RKO (cell line): ENCODE data around the gene MYO1H.
"Not testable (repeated sequence)": the region's sequence is repeated elsewhere in the genome, so short reads cannot be mapped to it uniquely, and the experiment has no call there.

Source experiments
- DNase-seq: peaks from one replicate; pipeline ENCODE4 v3.0.0-alpha.2; 2016; ENCODE audit warnings: low spot score

Gene MYO1H

DNA sequence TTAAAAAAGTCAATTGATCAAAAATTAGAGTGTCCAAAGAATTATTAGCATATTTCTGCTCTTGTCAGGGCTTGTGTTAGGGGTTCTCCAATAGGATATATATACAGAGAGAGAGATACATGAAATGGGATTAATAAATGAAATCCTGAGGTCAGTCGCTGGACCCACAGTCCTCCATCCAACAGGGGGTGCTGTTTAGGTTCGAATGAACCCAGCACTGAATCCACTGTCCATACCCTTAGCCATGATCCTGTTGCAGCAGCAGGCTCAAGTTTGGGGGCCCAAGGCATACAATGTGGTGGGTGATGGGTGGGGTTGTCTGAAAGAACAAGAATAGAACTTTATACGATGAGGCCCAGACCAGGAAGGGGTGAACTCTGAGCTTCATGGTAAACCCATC, 780 bp upstream of the MYO1H start:
- DNase-seq, result no peak

DNA sequence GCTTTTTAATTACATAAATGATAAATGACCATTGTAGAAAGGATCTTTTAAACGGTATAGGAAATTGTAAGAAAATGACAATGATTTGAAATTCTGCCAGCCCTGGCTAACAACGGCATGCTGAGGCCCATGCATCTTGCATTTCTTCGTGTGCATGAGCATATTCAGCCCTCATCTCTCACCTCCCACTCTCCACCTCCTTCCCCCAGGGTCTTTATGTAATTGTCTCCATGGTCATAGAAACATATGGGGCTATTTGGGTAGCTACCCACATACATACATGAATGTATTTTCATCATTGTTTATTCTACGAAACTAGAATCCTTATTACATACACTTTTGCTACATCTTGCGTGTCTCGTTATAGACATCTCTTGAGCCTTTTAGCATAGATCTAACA, 4.5 kb downstream of the MYO1H start:
- no peak for DNase-seq

DNA sequence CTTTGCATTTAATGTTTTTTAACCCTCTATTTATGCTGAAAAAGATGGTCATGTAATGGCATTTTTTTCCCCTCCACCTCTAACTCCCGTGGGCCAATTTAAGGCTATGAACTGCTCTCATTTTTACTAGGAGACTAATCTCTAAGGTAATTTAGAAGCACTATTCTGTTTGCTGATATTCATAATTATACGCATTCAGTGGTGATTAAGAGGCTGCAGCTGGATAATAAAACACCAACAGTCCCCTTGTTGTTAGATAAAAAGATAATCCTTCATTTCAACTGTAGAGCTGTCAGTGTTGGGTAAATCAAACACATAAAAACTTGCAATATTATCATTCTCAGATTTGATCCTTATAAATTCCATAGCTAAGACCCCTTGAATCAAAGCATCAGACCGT, 8.9 kb downstream of the MYO1H start:
- no peak for DNase-seq

DNA sequence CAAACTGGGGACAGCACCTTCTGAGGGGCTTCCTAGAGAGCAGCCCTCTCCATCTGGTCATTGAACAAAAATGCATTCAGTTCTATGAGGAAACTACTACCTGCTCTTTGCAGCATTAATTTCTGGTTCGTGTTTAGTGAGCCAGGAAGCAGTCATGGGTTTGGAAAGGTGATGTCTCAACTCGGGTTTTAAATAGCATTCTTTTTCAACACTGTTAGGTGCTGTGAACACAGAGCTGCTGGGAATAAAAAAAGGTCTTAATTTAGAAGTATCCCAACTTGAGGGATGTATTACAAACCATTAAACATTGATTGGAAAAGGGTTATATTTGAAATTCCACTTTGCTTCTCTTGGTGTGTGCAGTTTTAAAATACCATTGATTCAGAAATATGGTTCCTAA, 9.3 kb downstream of the MYO1H start:
- no peak for DNase-seq

DNA sequence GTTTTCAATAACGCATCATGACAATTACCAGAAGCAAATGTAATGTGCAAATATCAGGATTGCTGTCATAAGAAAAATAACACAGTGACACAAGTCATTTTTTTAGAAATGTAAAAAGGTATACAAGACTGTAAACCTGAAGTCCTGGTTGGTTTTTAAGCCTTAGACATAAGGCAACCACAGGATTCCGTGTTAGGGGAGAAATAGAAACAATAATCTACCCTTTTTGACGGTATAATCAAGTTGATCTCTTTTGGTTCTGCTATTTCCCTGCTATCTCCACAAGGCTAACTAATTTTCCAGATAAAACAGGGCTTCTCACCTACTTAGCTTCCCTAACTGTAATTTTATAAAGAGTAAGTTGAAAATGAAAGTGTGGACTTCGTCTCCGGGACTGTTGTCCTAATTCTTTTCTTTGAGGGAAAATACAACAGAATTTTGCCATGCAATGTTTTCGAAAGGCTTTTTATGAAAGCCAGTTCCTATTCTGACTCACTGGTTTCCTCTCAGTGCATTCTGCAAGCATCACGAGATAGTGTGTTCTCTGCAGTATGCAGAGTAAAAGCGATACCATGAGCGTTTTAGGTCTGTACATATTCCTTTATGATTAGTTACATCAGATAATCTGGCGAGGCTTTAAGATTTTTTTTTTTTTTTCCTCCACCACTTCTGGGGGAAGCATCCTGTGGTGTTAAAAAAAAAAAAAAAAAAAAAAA, 10.6 kb downstream of the MYO1H start:
- DNase-seq, result no peak

DNA sequence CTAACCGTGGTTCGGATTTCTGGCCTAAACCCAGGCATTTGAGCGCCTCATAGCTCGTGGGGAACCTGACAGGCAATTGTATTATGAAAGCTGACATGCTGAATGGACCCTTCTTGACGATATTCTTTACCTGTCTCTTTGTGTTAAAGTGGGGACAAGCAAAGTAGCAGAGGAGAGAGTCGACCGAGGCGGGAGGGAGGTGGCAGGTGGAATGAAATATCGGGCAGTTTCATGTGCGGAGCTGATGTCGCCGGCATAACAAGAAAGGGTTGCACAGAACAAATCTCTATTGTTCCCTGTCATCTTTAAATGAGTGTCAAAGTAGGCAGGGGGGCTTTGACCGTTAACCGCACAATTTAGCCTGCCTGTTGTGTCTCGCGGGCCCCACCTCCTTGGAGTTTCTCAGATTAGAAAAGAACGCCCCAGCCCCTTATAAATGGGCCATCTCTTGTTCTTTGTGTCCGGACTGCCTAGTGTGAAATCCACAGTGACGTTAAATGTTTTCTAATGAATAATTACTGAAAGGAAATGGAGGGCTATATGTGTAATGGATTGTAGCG, 11.5 kb downstream of the MYO1H start:
- DNase-seq, result no peak

DNA sequence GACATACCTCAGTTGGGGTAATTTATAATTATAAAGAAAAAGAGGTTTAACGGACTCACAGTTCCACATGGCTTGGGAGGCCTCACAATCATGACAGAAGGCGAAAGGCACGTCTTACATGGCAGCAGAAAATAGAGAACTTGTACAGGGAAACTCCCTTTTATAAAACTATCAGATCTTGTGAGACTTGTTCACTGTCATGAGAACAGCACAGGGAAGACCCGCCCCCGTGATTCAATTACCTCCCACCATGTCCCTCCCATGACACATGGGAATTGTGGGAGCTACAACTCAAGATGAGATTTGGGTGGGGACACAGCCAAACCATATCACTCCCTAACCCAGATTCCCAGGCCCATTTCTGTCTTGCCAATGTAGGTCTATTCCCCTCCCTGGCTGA, 22.1 kb downstream of the MYO1H start:
- no peak for DNase-seq

DNA sequence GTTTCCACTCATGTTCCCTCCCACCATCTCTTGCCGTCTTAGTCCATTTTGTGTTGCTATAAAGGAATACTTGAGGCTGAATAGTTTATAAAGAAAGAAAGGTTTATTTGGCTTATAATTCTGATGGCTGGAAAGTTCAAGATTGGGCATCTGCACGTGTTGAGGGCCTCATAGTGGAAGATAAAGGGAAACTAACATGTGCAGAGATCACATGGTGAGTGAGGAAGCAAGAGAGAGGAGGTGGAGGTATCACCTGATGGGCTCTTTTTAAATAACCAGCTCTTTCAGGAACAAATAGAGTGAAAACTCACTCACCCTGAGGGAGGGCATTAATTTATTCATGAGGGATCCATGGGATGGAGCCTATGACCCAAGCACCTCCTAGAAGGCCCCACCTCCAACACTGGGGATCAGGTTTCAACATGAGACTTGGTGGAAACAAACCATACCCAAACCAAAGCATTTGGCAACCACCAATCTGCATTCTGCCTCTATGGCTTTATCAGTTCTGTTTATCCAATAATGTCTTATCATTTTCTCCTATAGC, 29.5 kb downstream of the MYO1H start:
- no peak for DNase-seq

DNA sequence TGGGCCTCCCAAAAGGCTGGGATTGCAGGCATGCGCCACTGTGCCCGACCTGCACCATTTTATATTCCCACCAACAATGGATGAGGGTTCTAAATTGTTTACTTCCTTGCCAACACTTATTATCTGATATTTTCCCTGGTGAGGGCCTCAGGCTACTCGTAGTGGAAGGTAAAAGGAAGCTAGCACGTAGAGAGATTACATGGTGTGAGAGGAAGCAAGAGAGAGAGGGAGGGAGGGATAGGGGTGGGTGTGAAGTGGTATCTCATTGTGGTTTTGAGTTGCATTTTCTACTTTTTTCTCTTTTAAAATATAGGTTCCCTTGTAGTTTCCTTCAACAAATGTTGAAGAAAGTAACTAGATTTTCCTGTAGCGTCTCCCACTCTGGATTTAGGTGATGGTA, 30.9 kb downstream of the MYO1H start:
- DNase-seq, result no peak

DNA sequence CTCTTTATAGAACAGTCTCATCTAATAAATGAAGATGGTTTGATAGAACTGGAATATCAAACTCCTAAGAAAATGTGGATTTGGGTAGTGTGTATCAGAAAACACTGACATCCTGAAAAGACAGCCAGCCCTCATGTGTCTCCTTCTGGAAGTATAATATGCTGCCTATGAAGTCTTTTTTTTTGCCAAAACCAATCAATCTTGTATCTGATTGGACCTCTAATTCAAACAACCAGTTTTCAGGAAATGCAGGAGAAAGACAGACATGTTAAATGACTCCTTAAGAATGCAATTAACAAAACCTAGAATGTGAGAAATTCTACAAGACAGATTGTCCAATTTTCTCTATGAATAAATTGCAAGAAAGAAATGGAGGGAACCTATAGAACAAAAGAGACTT, 34.3 kb downstream of the MYO1H start:
- DNase-seq, result no peak

DNA sequence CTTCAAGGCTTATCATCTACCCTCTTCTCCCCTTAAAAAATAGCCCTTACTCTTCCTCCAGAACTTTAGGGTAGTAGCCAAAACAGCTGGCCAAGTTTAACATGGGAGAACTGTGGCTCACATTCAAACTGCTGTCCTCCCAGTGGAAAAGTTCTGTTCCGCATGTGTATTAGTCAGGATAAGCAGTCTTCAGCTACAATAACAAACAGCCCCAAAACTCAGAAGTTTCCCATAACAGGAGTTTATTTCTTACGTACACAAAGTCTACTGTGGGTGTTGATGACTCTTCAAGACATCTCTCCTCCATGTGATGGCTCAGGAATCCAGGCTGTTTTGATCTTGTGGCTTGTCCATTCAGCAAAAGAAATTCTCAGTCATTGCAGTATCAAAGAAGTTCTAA, 35.5 kb downstream of the MYO1H start:
- DNase-seq, result no peak

DNA sequence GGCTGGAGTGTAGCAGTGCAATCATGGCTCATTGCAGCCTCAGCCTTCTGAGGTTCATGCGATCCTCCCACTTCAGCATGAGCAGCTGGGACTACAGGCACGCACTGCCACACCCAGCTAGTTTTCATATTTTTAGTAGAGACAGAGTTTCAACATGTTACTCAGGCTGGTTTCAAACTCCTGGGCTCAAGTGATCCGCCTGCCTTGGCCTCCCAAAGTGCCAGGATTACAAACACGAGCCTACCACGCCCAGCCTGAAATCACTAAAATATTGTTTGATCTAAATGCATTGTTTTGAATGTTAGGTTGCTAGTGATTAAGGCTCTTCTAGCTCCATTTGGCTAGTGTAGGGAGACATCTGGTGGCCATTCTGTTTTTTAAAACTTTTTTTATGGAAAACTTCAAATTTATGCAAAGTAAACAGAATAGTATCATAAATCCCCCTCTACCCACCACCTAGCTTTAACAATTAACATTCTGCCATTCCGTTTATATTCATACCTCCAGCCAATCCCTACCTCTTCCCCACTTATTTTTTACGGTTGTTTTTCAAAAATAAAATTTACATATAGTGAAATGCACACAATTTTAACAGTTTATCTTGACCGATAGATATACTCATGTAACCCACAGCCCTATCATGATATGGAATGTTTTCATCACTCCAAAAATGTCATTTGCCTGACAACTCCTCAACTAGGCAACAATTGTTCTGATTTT, 37.8 kb downstream of the MYO1H start:
- peak; percentile 65 for DNase-seq

DNA sequence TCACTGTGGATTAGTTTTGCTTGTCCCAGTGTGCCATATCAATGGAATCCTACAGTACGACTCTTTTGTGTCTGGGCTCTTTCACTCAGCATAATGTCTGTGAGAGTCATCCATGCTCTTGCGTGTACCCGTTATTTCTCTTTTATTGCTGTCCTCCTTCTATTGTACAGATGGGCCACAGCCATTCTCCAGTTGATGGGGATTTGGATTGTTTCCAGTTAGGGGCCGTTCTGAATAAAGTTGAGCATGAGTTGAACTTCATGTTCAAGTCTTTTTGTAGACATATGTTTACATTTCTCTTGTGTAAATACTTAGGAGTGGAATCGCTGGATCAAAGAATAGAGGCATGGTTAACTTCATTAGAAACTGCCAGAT, 38.3 kb downstream of the MYO1H start:
- DNase-seq, result no peak

DNA sequence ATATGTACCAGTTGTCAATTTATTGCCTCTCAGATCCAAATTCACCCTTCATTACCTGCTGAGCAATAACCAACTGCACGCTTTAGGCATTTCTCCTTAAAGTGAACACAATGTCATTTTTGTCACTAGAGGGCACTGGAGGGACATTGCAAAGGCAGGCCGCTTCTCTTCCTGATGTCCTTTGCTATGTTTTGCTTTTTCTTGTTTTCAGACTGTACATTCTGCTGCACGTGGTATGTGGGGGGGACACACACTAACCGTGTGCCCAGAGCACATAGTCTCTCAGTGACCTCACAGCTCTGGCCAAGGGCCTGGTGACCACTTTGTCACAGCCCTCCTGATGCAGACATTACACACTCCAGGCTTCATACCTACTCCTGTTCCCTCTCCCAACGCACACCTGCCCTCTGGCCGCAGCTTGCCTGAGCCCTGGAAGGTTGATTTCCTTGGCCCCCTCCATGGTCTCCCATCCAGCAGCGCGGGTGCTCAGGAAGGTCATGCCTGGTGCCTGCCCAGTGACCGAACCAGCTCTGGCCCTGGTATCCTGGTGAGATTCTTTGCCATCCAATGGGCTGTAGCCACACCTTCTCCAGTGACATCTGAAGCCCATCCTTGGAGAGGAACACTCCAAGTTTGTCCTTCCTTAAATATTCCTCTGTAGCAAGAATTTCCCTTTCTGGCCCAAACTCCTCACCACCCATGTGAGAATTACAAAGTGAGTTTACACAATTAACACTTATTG, 39.9 kb downstream of the MYO1H start:
- peak; percentile 82 for DNase-seq

DNA sequence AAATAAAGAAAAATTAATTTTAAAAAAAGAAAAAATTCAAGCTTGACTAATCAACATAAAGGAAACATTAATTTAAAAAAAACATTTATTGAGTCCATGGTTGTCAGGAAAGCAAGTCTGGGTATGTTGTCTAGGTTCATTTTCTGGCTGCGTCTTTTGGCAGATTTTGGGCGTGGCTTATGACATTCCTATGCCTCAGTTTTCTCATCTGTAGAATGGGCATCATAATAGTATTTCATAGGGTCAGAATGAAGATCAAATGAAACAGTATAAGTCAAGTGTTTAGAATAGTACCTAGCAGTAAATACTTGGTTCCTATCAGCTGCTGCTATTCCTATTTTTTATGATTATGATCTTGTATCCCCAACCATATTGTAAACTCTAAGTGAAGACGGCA, 40.5 kb downstream of the MYO1H start:
- DNase-seq, result no peak

DNA sequence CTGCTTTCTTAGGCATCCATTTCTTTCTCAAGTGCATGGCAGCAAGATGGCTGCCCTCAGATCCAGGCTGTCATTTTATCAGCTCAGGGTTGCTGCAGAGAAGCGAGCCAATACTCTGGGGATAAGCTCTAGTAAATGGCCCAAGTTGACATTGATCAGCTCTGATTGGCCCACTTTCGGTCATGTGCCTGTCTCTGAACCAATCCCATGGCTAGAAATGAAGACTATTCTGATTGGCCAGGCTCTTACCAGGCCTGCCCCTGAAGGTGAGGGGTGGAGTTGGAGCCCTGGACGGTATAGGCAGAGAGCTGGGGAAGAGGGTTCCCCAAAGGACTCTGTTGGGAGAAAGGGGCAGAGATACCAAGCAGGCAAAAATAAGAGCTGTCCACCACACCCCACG, 41.4 kb downstream of the MYO1H start:
- DNase-seq, result peak; percentile 15

DNA sequence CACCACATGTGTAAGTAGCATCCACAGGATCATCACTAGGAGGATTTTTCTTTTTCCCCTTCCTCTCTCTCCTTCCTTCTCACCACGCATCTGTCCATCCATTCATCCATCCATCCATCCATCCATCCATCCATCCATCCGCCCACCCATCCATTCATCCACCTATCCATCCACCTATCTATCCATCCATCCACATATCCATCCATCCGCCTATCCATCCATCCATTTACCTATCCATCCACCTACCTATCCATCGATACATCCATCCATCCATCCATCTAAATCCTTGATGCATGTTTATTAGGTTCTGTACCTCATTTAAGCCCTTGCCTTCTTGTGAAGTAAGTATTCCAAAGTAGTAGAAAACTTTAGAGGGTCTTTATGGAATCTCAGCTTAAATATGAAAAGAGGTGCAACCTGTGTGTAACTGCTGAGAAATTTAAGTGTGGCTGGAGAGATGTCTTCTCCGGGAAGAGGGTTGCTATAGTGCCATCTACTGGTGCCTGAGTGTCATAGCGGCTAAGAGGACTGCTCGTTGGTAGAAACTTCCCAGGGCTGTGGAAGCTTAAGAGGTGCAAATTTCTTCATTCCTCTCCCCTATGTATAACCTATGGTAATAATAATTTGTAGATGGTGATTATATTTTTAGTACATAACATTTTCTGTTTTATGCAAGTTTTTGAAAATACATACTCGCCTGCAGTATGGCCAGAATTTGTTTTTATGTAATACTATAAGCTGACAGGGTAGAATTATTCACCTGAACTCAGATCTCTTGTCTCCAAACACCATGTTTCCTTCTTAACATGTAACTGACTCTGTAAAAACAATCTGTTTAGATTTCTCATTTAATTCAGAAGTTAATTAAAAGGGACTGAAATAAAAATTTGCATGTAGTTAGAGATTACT, 46.0 kb downstream of the MYO1H start:
- peak; percentile 68 for DNase-seq

DNA sequence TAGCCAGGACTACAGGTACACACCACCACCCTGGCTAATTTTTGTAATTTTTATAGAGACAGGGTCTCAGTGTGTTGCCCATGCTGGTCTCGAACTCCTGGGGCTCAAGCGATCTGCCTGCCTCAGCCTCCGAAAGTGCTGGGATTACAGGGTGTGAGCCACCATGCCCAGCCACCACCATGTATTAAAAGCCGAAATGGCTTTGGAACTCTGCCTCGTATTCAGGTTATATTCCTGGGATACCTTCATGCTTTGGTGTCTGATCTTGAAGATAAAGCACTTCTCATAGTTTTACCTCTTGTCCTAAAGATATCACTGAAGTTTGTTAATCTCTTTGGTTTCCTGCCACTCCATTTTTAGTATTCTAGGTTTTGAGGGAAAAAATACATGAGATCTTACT, 47.2 kb downstream of the MYO1H start:
- DNase-seq, result no peak

DNA sequence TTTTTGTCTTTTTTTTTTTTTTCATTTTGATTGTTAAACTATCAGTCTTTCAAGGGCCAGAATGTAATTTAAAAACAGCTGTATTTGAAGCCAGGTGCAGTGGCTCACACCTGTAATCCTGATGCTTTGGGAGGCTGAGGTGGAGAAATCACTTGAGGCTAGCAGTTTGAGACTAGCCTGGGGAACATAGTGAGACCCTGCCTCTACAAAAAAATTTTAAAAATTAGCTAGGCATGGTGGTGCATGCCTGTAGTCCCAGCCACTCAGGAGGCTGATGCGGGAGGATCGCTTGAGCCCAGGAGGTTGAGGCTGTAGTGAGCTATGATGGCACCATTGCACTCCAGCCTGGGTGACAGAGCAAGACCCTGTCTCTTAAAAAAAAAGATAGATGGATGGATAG, 57.1 kb downstream of the MYO1H start:
- DNase-seq, result not testable (repeated sequence)

DNA sequence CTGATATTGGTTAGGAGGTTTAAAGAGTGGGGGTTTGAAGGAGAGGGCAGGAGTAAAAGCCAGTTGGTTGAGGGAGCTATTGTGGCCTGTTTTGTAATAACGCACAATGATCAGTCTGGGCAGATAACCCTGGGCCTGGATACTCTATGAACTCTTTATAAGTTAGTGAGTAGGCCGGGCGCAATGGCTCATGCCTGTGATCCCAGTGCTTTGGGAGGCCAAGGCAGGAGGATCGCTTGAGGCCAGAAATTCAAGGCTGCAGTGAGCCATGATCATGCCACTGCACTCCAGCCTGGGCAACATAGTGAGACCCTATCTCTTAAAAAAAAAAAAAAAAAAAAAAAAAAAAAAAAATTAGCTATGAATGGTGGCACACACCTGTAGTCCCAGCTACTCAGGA, 58.4 kb downstream of the MYO1H start:
- DNase-seq, result not testable (repeated sequence)

DNA sequence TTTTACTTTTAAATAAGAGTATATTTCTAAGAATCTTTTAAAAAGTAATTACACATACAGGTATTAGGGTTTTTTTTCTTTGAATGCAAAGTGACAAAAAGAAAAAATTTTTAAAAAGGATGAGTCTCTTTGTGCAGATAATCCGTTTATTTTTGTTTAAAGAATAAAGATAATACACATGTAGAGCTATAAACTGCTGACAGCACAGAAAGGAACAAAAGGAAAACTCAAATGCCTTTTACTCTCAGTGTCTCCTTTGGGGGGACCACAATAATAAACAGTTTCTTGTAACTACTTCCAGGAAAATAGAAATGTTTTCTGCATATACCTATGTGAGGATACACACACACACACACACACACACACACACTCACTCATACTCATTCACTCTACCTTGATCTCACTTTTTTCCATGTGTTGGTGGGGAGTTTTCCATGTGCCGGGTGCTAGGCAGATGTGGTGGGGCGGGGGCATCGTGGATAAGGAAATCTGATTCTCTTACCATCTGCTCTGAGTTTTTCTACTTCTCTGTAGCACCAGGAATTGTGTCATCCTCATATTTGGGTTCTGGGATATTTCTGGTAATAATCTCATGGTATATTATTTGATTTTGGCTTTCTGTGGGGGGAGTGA, 71.3 kb downstream of the MYO1H start:
- no peak for DNase-seq
